Measurements from ENCODE around the gene WDR26.
"Not testable (repeated sequence)": the region's sequence is repeated elsewhere in the genome, so short reads cannot be mapped to it uniquely, and the experiment has no call there.

WDR26 gene

GRCh38 chr1:224434691-224435317 lies at the start of gene WDR26:
TSS of gene WDR26 (minus strand) at chr1:224434797.
- peak; percentile 79 for DNase-seq

GRCh38 chr1:224483206-224483605 lies 48.6 kb upstream of the WDR26 start:
- DNase-seq, result not testable (repeated sequence)

GRCh38 chr1:224482619-224483018 lies 48.0 kb upstream of the WDR26 start:
- no peak for DNase-seq

GRCh38 chr1:224481601-224482000 lies 47.0 kb upstream of the WDR26 start:
- DNase-seq, result no peak

- DNase-seq, result not testable (repeated sequence)
Observed at GRCh38 chr1:224480888-224481459, 46.4 kb upstream of the WDR26 start.

- DNase-seq, result not testable (repeated sequence)
Observed at GRCh38 chr1:224480200-224480599, 45.6 kb upstream of the WDR26 start.

GRCh38 chr1:224472806-224473205 lies 38.2 kb upstream of the WDR26 start:
- no peak for DNase-seq

GRCh38 chr1:224466154-224466553 lies 31.6 kb upstream of the WDR26 start:
- DNase-seq, result no peak

- no peak for DNase-seq
Observed at GRCh38 chr1:224459966-224460365, 25.4 kb upstream of the WDR26 start.

- DNase-seq, result no peak
Observed at GRCh38 chr1:224458996-224459395, 24.4 kb upstream of the WDR26 start.

GRCh38 chr1:224458296-224458695 lies 23.7 kb upstream of the WDR26 start:
- DNase-seq, result no peak

GRCh38 chr1:224457782-224458144 lies 23.2 kb upstream of the WDR26 start:
- DNase-seq, result no peak

- no peak for DNase-seq
Observed at GRCh38 chr1:224456637-224456953, 22.0 kb upstream of the WDR26 start.

- no peak for DNase-seq
Observed at GRCh38 chr1:224454402-224455055, 19.9 kb upstream of the WDR26 start.

- no peak for DNase-seq
Observed at GRCh38 chr1:224450561-224451350, 16.2 kb upstream of the WDR26 start.

GRCh38 chr1:224450159-224450558 lies 15.6 kb upstream of the WDR26 start:
- DNase-seq, result no peak

GRCh38 chr1:224448453-224449017 lies 13.9 kb upstream of the WDR26 start:
- no peak for DNase-seq

- DNase-seq, result no peak
Observed at GRCh38 chr1:224447971-224448370, 13.4 kb upstream of the WDR26 start.

- no peak for DNase-seq
Observed at GRCh38 chr1:224447251-224447650, 12.7 kb upstream of the WDR26 start.

- DNase-seq, result no peak
Observed at GRCh38 chr1:224438989-224439388, 4.4 kb upstream of the WDR26 start.

GRCh38 chr1:224435999-224436398 lies 1.4 kb upstream of the WDR26 start:
- no peak for DNase-seq

- DNase-seq, result no peak
Observed at GRCh38 chr1:224435318-224435763, 744 bp upstream of the WDR26 start.
